ENCODE measurements around the gene TMEM69. TPM values are rescaled to one million over a fixed set of nuclear protein-coding genes. Genes with fewer than 3 reads are reported as not detected.
"Not testable (repeated sequence)": the region's sequence is repeated elsewhere in the genome, so short reads cannot be mapped to it uniquely, and the experiment has no call there.

The TMEM69 gene
- total RNA-seq, 1 donor from 2014 or later, result 9.0 TPM

DNA sequence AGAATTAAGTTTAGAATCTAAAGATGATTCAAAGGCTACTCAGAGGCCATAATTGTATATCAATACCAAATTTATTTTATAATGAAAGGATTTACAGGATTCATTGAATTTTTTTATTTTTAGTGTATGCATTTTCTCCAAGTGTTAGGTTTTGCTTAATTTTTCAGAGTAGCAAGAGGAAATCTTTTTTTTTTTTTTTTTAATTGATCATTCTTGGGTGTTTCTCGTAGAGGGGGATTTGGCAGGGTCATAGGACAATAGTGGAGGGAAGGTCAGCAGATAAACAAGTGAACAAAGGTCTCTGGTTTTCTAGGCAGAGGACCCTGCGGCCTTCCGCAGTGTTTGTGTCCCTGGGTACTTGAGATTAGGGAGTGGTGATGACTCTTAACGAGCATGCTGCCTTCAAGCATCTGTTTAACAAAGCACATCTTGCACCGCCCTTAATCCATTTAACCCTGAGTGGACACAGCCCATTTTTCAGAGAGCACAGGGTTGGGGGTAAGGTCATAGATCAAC, 51.7 kb downstream of the TMEM69 start:
- not testable (repeated sequence) for DNase-seq

Other genes with a start within 250 kb of the TMEM69 start
- gene TESK2, start 197.0 kb upstream of the TMEM69 start, total RNA-seq, result 5.5 TPM
- 1.8 TPM for gene CCDC163, start 188.1 kb upstream of the TMEM69 start, total RNA-seq
- 1.9 TPM for gene MMACHC, start 187.9 kb upstream of the TMEM69 start, total RNA-seq
- gene PRDX1, start 166.3 kb upstream of the TMEM69 start, total RNA-seq, result 150 TPM
- gene AKR1A1, start 137.4 kb upstream of the TMEM69 start, total RNA-seq, result 88.8 TPM
- 66.4 TPM for gene NASP, start 104.1 kb upstream of the TMEM69 start, total RNA-seq
- gene CCDC17, start 64.1 kb upstream of the TMEM69 start, total RNA-seq, result not detected
- 148 TPM for gene GPBP1L1, start 1.6 kb upstream of the TMEM69 start, total RNA-seq
- gene IPP, start 62.5 kb downstream of the TMEM69 start, total RNA-seq, result 16.6 TPM
- gene MAST2, start 115.4 kb downstream of the TMEM69 start, total RNA-seq, result 68.1 TPM